Measurements from ENCODE around the gene NEK2. TPM values are rescaled to one million over a fixed set of nuclear protein-coding genes. Genes with fewer than 3 reads are reported as not detected.

Gene NEK2
- total and polyA plus RNA-seq, 4 experiments from 2014 or later: not detected

DNA sequence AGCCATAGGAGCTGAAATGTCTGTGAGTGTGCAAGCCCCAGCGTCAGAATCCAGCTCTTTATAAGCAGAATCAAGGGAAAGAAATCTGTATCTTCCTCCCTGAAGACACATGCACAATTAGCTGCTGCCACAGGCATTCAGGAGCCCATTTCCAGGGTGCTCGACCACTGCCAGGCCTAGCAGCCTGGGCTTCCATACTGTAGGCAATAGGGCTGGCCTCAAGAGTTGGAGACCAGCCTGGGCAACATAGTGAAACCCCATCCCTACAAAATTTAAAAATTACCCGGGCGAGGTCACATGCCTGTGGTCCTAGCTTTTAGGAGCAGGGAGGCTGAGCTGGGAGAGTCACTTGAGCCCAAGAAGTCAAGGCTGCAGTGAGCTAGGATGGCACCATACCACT lies 41.0 kb downstream of the NEK2 start:
- Histone ChIP-seq H3K4me1 (ENCODE audit: insufficient read depth, low read length) (no peaks in the 10 kb centered on the region), H3K9me3 (ENCODE audit: control insufficient read depth in 1 of 2, low read length in 2 of 2) (no peaks in the 10 kb centered on the region), H3K27ac (ENCODE audit: low read depth, low read length) (no peak overlapping the region), H3K27me3 (ENCODE audit: insufficient read depth, low read length) (no peaks in the 10 kb centered on the region), H3K36me3 (ENCODE audit: insufficient read depth, low read length) (no peaks in the 10 kb centered on the region), H3K4me3 (ENCODE audit: low read length in 2 of 2) (no peak overlapping the region)
- DNase-seq: no peak
- Mint-ChIP-seq H3K4me1 (no peaks in the 10 kb centered on the region), H3K36me3 (no peaks in the 10 kb centered on the region), H3K27me3 (peaks cover 0 to 1% of the 10 kb centered on the region in 2 donors), H3K9me3 (no peaks in the 10 kb centered on the region), H3K4me3 (no peak overlapping the region), H3K27ac (no peak overlapping the region)
- intact Hi-C loops (cut with micrococcal nuclease): no loop called here
- ChIA-PET POLR2A (ENCODE audit: partially characterized antibody) (no interaction called here), CTCF (ENCODE audit: partially characterized antibody) (interaction anchor here (0.8 kb wide), 1 partner anchor 122 kb away, joined by 3 read pairs; no protein-coding TSS in a partner anchor)

DNA sequence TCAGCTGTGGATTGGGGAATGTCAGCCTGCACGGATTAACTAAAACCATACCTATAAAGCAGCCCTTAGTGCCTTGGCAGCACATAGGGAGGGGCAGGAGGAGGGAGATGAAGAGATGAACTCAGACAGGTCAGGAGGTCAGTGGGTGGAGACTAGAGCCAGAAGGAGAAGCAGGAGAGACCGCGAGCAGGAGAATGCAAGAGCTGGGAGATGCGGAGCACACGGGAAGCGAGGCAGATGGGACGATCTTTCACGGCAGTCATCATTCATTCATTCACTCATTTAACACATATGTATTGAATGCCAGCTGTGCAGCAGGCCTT lies 41.9 kb downstream of the NEK2 start:
- no peaks in the 10 kb centered on the region for H3K9me3 ChIP-seq (ENCODE audit: control insufficient read depth in 1 of 2, low read length in 2 of 2)
- intact Hi-C loops (cut with micrococcal nuclease): no loop called here
- no peaks in the 10 kb centered on the region for H3K4me1 ChIP-seq (ENCODE audit: insufficient read depth, low read length)
- CTCF ChIA-PET (ENCODE audit: partially characterized antibody): interaction anchor here (1.6 kb wide), 1 partner anchor 21 kb away, joined by 5 read pairs; no protein-coding TSS in a partner anchor
- no peaks in the 10 kb centered on the region for H3K27me3 ChIP-seq (ENCODE audit: insufficient read depth, low read length)
- Mint-ChIP-seq H3K4me3 (no peak overlapping the region), H3K9me3 (no peaks in the 10 kb centered on the region), H3K36me3 (no peaks in the 10 kb centered on the region), H3K4me1 (no peaks in the 10 kb centered on the region), H3K27me3 (peaks cover 1 to 2% of the 10 kb centered on the region in 2 donors), H3K27ac (no peak overlapping the region)
- H3K36me3 ChIP-seq (ENCODE audit: insufficient read depth, low read length): no peaks in the 10 kb centered on the region
- POLR2A ChIA-PET (ENCODE audit: partially characterized antibody): no interaction called here
- H3K27ac ChIP-seq (ENCODE audit: low read depth, low read length): no peak overlapping the region
- no peak for DNase-seq
- H3K4me3 ChIP-seq (ENCODE audit: low read length in 2 of 2): no peak overlapping the region

DNA sequence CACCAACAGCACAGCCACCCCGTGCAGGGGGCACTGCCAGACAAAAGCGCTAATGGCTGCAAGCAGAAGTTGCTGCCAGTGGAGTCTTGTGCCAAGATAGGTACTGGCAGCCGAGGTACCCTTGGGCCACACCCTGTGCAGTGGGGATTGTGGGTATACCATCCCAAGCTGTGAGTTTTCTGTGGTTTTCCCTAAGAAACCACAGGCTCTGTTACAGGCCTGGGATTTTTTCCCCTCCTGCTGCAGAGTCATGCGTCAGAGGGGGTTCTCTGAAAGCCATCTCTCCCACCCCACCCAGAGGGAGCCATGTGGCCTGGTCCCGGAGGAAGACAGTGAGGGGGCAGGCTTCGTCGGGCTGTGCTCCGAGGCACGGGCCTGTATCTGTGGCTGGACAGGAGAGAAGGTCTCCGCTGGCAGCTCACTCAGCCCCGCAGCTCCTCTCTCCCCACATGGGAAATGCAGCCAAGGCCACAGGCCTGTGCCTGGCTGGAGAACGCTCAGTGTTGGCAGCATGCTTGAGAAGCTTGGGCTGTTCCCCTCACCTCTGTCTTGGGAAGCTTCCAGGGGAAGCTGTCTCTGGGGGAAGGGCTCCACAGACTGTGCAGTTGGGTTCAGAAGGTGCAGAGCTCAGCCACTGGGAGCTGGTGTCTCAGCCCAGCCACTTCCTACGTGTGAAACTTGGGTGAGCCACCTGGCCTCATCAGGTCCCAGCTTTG lies 42.5 kb downstream of the NEK2 start:
- Histone ChIP-seq H3K4me1 (ENCODE audit: insufficient read depth, low read length) (no peaks in the 10 kb centered on the region), H3K36me3 (ENCODE audit: insufficient read depth, low read length) (no peaks in the 10 kb centered on the region), H3K4me3 (ENCODE audit: low read length in 2 of 2) (no peak overlapping the region), H3K9me3 (ENCODE audit: control insufficient read depth in 1 of 2, low read length in 2 of 2) (no peaks in the 10 kb centered on the region), H3K27ac (ENCODE audit: low read depth, low read length) (no peak overlapping the region), H3K27me3 (ENCODE audit: insufficient read depth, low read length) (no peaks in the 10 kb centered on the region)
- ChIA-PET CTCF (ENCODE audit: partially characterized antibody) (interaction anchor here (1.6 kb wide), 1 partner anchor 22 kb away, joined by 5 read pairs; no protein-coding TSS in a partner anchor), POLR2A (ENCODE audit: partially characterized antibody) (no interaction called here)
- Mint-ChIP-seq H3K4me1 (no peaks in the 10 kb centered on the region), H3K4me3 (no peak overlapping the region), H3K9me3 (no peaks in the 10 kb centered on the region), H3K27ac (no peak overlapping the region), H3K36me3 (no peaks in the 10 kb centered on the region), H3K27me3 (peaks cover 1 to 2% of the 10 kb centered on the region in 2 donors)
- intact Hi-C loops (cut with micrococcal nuclease): no loop called here
- no peak for DNase-seq

DNA sequence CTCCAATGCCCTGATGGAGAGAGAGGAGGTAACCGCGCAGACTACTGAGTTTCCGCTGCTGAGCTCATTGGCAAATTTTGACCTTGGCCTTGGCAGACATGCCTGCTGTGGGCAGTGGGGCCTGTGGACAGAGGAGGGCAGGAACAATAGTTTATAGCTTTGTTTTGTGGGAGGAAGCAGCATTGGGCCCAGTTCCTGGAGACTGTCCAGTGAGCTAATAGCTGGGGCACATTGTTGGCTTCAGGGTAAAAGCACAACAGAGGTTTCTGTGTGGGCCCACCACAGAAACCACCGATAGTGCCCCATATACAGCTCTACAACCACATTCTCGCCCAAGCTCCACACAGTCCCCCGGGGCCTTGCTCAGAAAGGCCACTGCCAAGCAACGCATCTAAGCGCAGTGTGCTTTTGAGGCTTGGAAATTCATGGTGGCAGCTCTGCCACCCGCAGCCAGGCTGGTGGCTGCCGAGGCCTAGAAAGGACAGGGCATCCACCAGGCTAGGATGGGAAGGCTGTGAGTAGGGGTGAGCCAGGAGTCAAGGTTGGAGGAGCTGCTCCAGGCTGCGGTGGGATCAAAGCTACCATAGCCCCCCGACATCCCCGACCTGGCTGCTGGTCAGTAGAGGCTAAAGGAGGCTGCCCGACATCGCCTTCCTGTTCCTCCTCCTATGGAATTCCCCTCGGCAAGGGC lies 43.2 kb downstream of the NEK2 start:
- ChIA-PET POLR2A (ENCODE audit: partially characterized antibody) (no interaction called here), CTCF (ENCODE audit: partially characterized antibody) (interaction anchor here (1.6 kb wide), 1 partner anchor 22 kb away, joined by 5 read pairs; no protein-coding TSS in a partner anchor)
- no peaks in the 10 kb centered on the region for H3K27me3 ChIP-seq (ENCODE audit: insufficient read depth, low read length)
- H3K27ac ChIP-seq (ENCODE audit: low read depth, low read length): no peak overlapping the region
- intact Hi-C loops (cut with micrococcal nuclease): no loop called here
- Mint-ChIP-seq H3K27ac (no peak overlapping the region), H3K4me3 (no peak overlapping the region), H3K27me3 (peaks cover 1 to 2% of the 10 kb centered on the region in 2 donors), H3K9me3 (no peaks in the 10 kb centered on the region), H3K36me3 (no peaks in the 10 kb centered on the region), H3K4me1 (no peaks in the 10 kb centered on the region)
- H3K4me3 ChIP-seq (ENCODE audit: low read length in 2 of 2): no peak overlapping the region
- no peaks in the 10 kb centered on the region for H3K4me1 ChIP-seq (ENCODE audit: insufficient read depth, low read length)
- no peaks in the 10 kb centered on the region for H3K36me3 ChIP-seq (ENCODE audit: insufficient read depth, low read length)
- H3K9me3 ChIP-seq (ENCODE audit: control insufficient read depth in 1 of 2, low read length in 2 of 2): no peaks in the 10 kb centered on the region
- DNase-seq: no peak

DNA sequence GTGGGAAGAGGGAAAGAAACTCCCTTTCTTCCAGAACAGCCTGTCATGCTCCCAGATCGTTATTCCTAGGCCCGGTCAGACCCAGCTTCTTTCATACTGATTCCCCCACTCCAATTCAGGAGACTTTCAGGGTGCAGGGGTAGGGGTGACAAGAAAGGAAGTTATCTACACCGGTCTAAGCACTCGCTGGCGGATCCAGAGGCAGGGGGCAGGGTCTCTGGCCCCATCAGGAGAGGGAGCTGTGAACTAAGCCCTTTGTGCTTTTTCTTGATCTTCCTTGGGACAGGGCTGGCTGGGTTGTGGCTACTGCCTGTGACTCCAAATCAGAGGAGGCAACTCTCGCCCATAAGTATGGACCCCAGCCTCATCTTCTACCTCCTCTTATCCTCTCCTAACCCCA lies 44.3 kb downstream of the NEK2 start:
- DNase-seq: no peak
- ChIA-PET POLR2A (ENCODE audit: partially characterized antibody) (no interaction called here), CTCF (ENCODE audit: partially characterized antibody) (no interaction called here)
- intact Hi-C loops (cut with micrococcal nuclease): no loop called here
- Histone ChIP-seq H3K36me3 (ENCODE audit: insufficient read depth, low read length) (no peaks in the 10 kb centered on the region), H3K4me3 (ENCODE audit: low read length in 2 of 2) (no peak overlapping the region), H3K27ac (ENCODE audit: low read depth, low read length) (no peak overlapping the region), H3K4me1 (ENCODE audit: insufficient read depth, low read length) (no peaks in the 10 kb centered on the region), H3K27me3 (ENCODE audit: insufficient read depth, low read length) (no peaks in the 10 kb centered on the region), H3K9me3 (ENCODE audit: control insufficient read depth in 1 of 2, low read length in 2 of 2) (no peaks in the 10 kb centered on the region)
- Mint-ChIP-seq H3K4me1 (no peaks in the 10 kb centered on the region), H3K9me3 (no peaks in the 10 kb centered on the region), H3K27me3 (peaks cover 1 to 2% of the 10 kb centered on the region in 2 donors), H3K36me3 (no peaks in the 10 kb centered on the region), H3K4me3 (no peak overlapping the region), H3K27ac (no peak overlapping the region)

DNA sequence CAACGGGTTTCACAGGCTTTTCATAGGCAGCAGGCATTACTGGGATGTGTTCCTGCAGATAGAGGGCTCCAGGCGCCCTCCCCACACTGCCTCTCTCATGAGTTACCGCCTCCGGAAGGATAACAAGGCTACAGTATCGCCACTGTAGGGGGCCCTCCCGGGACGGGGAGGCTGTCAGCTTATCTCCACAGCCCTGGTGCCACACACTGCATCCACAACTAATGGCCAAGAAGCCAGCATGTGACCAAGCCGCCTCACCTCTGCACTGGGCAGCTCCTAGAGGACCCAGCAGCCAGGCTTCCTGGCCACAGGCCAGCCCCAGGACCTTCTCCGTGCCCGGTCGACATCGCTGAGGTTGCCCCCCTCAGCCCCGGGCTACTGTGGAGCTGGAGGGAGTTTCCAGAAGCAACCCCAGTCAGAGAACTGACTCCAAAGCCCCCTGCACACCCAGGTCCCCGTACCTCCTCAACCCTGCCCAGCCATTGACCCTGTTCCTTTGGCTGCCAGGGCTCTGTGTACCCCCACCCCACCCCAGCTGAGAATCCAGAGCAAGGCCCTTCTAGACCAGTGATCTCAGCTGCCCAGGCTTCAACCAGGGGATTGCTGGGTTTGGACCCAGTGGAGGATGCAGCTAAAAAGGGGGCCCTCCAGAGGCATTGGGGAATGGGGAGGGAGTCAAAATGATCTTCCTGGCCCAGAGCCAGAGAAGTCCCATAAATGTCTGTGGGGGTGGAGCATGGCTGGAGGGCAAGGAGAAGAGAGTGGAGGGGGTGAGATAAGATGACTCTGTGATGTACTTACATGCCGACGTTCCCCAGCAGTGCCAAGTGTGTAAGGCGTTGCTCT lies 45.0 kb downstream of the NEK2 start:
- no peaks in the 10 kb centered on the region for H3K9me3 Mint-ChIP-seq
- Histone ChIP-seq H3K4me1 (ENCODE audit: insufficient read depth, low read length) (no peaks in the 10 kb centered on the region), H3K36me3 (ENCODE audit: insufficient read depth, low read length) (no peaks in the 10 kb centered on the region), H3K27ac (ENCODE audit: low read depth, low read length) (no peak overlapping the region), H3K4me3 (ENCODE audit: low read length in 2 of 2) (no peak overlapping the region), H3K9me3 (ENCODE audit: control insufficient read depth in 1 of 2, low read length in 2 of 2) (no peaks in the 10 kb centered on the region), H3K27me3 (ENCODE audit: insufficient read depth, low read length) (no peaks in the 10 kb centered on the region)
- H3K4me1 Mint-ChIP-seq: no peaks in the 10 kb centered on the region
- no peak overlapping the region for H3K27ac Mint-ChIP-seq
- H3K27me3 Mint-ChIP-seq: peaks cover 1 to 2% of the 10 kb centered on the region in 2 donors
- ChIA-PET POLR2A (ENCODE audit: partially characterized antibody) (no interaction called here), CTCF (ENCODE audit: partially characterized antibody) (no interaction called here)
- intact Hi-C loops (cut with micrococcal nuclease): no loop called here
- no peaks in the 10 kb centered on the region for H3K36me3 Mint-ChIP-seq
- H3K4me3 Mint-ChIP-seq: no peak overlapping the region
- DNase-seq: no peak

DNA sequence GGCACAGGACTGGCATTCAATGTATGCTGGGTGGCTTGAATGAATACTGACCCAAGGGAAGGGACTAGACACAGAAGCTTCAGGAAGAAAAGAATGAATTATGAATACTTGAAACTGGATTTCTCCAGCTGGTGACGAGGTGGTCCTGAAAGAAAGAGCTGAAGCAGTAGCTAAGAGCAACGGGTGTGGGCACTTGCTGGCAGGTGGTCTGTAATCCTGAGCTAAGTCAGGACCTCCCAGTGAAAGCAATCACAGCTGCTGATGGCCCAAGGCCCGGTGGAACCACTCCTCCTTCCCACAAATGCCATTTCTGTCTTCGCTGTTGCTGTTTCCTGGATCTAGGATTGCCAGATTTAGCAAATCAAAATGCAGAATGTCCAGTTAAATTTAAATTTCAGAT lies 47.0 kb downstream of the NEK2 start:
- no peaks in the 10 kb centered on the region for H3K36me3 Mint-ChIP-seq
- no peak overlapping the region for H3K4me3 ChIP-seq (ENCODE audit: low read length in 2 of 2)
- peaks cover 7 to 11% (median 10%) of the 10 kb centered on the region in 4 donors for H3K4me1 Mint-ChIP-seq
- no peaks in the 10 kb centered on the region for H3K27me3 ChIP-seq (ENCODE audit: insufficient read depth, low read length)
- no peak overlapping the region for H3K27ac ChIP-seq (ENCODE audit: low read depth, low read length)
- peaks cover 8% of the 10 kb centered on the region for H3K4me1 ChIP-seq (ENCODE audit: insufficient read depth, low read length)
- no peaks in the 10 kb centered on the region for H3K9me3 Mint-ChIP-seq
- H3K27me3 Mint-ChIP-seq: peaks cover 1 to 2% of the 10 kb centered on the region in 2 donors
- ChIA-PET POLR2A (ENCODE audit: partially characterized antibody) (no interaction called here), CTCF (ENCODE audit: partially characterized antibody) (interaction anchor here (0.6 kb wide), 1 partner anchor 9 kb away, joined by 4 read pairs; no protein-coding TSS in a partner anchor)
- no peak for DNase-seq
- H3K4me3 Mint-ChIP-seq: no peak overlapping the region
- no peaks in the 10 kb centered on the region for H3K9me3 ChIP-seq (ENCODE audit: control insufficient read depth in 1 of 2, low read length in 2 of 2)
- H3K27ac Mint-ChIP-seq: no peak overlapping the region
- H3K36me3 ChIP-seq (ENCODE audit: insufficient read depth, low read length): no peaks in the 10 kb centered on the region
- intact Hi-C loops (cut with micrococcal nuclease): no loop called here
